Testis (tissue), 2 donors: Measurements from ENCODE around the gene PTPRU.

ENCODE experiments used
- POLR2A ChIP-seq: fragments of 450-650 bp; IDR thresholded peaks from one replicate; pipeline ENCODE4 v1.6.1; 2017; ENCODE audit warnings: antibody characterized with exemption, mild to moderate bottlenecking, moderate library complexity
- TF ChIP-seq, protein P1 (sequence below), 3 experiments: fragments of 450-650 bp in 2 of 3; fragments of 200-600 bp in 1 of 3; sonication (generic) in 1 of 3; IDR thresholded peaks; one replicate each; pipeline ENCODE4 v1.5.1; 2016 to 2019; ENCODE audit warnings: antibody characterized with exemption in 3 of 3, mild to moderate bottlenecking in 2 of 3, moderate library complexity in 1 of 3

GRCh38 chr1:29325675-29326074, 89.4 kb downstream of the PTPRU start:
- no peak for TF ChIP-seq POLR2A
- TF ChIP-seq, protein P1, sequence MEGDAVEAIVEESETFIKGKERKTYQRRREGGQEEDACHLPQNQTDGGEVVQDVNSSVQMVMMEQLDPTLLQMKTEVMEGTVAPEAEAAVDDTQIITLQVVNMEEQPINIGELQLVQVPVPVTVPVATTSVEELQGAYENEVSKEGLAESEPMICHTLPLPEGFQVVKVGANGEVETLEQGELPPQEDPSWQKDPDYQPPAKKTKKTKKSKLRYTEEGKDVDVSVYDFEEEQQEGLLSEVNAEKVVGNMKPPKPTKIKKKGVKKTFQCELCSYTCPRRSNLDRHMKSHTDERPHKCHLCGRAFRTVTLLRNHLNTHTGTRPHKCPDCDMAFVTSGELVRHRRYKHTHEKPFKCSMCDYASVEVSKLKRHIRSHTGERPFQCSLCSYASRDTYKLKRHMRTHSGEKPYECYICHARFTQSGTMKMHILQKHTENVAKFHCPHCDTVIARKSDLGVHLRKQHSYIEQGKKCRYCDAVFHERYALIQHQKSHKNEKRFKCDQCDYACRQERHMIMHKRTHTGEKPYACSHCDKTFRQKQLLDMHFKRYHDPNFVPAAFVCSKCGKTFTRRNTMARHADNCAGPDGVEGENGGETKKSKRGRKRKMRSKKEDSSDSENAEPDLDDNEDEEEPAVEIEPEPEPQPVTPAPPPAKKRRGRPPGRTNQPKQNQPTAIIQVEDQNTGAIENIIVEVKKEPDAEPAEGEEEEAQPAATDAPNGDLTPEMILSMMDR (IDR thresholded peaks at IDR 0.05): no peak
